Astrocyte (in vitro differentiated cells and primary cell): ENCODE measurements around the gene PDAP1. TPM values are rescaled to one million over a fixed set of nuclear protein-coding genes. Genes with fewer than 3 reads are reported as not detected.
"Not testable (repeated sequence)": the region's sequence is repeated elsewhere in the genome, so short reads cannot be mapped to it uniquely, and the experiment has no call there.

Experiments
- DNase-seq: peaks from one replicate; pipeline ENCODE4 v3.0.0-alpha.2; 2010; ENCODE audit warnings: low read depth
- FAIRE-seq: peaks from 2 replicates; lab custom pipeline; 2011; peaks lifted over from hg19 to GRCh38; lab: Jason Lieb, UNC
- H2AFZ ChIP-seq: 2 replicates; pipeline ENCODE4 v1.6.0; 2012; ENCODE audit warnings: low read depth, low read length, inconsistent platforms
- H3K27ac ChIP-seq: 2 replicates; pipeline ENCODE4 v1.5.1; 2011; ENCODE audit warnings: low read depth, low read length, inconsistent platforms
- H3K27me3 ChIP-seq: 2 replicates; pipeline ENCODE4 v1.6.0; 2011; ENCODE audit warnings: low read length, inconsistent platforms; ENCODE audit not compliant: insufficient read depth
- H3K36me3 ChIP-seq: 2 replicates; pipeline ENCODE4 v1.5.1; 2011; ENCODE audit warnings: low read length, inconsistent platforms; ENCODE audit not compliant: insufficient read depth
- H3K4me1 ChIP-seq: 2 replicates; pipeline ENCODE4 v1.5.1; 2011; ENCODE audit warnings: low read length, inconsistent platforms; ENCODE audit not compliant: insufficient read depth
- H3K4me2 ChIP-seq: 2 replicates; pipeline ENCODE4 v1.6.0; 2012; ENCODE audit warnings: low read length, inconsistent platforms
- H3K4me3 ChIP-seq: 2 replicates; pipeline ENCODE4 v1.5.1; 2011; ENCODE audit warnings: low read depth, mild to moderate bottlenecking, low read length, inconsistent platforms; ENCODE audit not compliant: insufficient read depth
- H3K79me2 ChIP-seq: 2 replicates; pipeline ENCODE4 v1.6.0; 2012; ENCODE audit warnings: mild to moderate bottlenecking, low read length, inconsistent platforms; ENCODE audit not compliant: insufficient read depth
- H3K9ac ChIP-seq: 2 replicates; pipeline ENCODE4 v1.6.0; 2012; ENCODE audit warnings: mild to moderate bottlenecking, low read length, inconsistent platforms
- H3K9me3 ChIP-seq: 2 replicates; pipeline ENCODE4 v1.5.1; 2012; ENCODE audit warnings: low read depth, mild to moderate bottlenecking, low read length, inconsistent platforms; ENCODE audit not compliant: insufficient read depth
- H4K20me1 ChIP-seq: 2 replicates; pipeline ENCODE4 v1.6.0; 2012; ENCODE audit warnings: low read length, inconsistent platforms; ENCODE audit not compliant: insufficient read depth
- H3K27ac Mint-ChIP-seq: one replicate; pipeline ENCODE4 v1.8.0; 2021; ENCODE audit warnings: mild to moderate bottlenecking, mixed read lengths; ENCODE audit not compliant: unreplicated experiment
- H3K27me3 Mint-ChIP-seq: one replicate; pipeline ENCODE4 v1.8.0; 2021; ENCODE audit warnings: low read depth, mixed read lengths; ENCODE audit not compliant: unreplicated experiment
- H3K36me3 Mint-ChIP-seq: one replicate; pipeline ENCODE4 v1.8.0; 2021; ENCODE audit warnings: low read depth, mixed read lengths; ENCODE audit not compliant: unreplicated experiment
- H3K4me1 Mint-ChIP-seq: one replicate; pipeline ENCODE4 v1.8.0; 2021; ENCODE audit warnings: low read depth, mixed read lengths; ENCODE audit not compliant: unreplicated experiment
- H3K4me3 Mint-ChIP-seq: one replicate; pipeline ENCODE4 v1.8.0; 2021; ENCODE audit warnings: mild to moderate bottlenecking, moderate library complexity, mixed read lengths; ENCODE audit not compliant: unreplicated experiment
- H3K9me3 Mint-ChIP-seq: one replicate; pipeline ENCODE4 v1.8.0; 2021; ENCODE audit warnings: mild to moderate bottlenecking, mixed read lengths; ENCODE audit not compliant: unreplicated experiment
- EZH2 ChIP-seq: IDR thresholded peaks from 2 replicates; pipeline ENCODE4 v1.6.1; 2012; ENCODE audit warnings: mild to moderate bottlenecking, low read length, inconsistent platforms; ENCODE audit not compliant: insufficient read depth
- total RNA-seq: library from RNA; stranded (reverse); gene quantifications from 2 replicates; pipeline ENCODE4 v1.2.1, GENCODE V29; 2021
- TF ChIP-seq, protein P1 (sequence below): IDR thresholded peaks from 2 replicates; pipeline ENCODE4 v1.5.1; 2011; ENCODE audit warnings: low read depth, mild to moderate bottlenecking, inconsistent platforms, low read length, moderate library complexity; ENCODE audit not compliant: insufficient read depth

PDAP1 gene
- total RNA-seq, 1 donor from 2014 or later: 106 TPM

DNA sequence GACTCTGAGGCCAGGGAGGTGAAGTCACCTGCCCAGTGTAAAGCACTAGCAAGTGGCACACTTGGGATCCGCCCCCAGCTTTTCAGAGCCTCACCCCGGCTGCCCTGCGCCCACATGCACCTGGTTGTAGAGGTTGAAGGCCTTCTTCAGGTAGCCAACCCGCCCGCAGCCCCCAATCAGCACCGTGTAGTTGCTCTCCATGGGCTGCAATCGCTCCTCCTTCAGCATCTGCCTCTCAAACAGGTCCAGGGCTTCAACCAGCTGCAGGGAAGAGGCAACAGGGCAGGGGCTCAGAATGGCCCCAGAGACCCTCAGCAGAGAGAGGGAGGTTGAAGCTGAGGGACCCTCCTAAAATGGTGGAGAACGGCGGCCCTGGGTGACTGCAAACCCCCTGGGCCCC, 24.8 kb upstream of the PDAP1 start:
- H4K20me1 ChIP-seq: peaks cover 15% of the 10 kb centered on the region
- peaks cover 24% of the 10 kb centered on the region for H3K79me2 ChIP-seq
- Mint-ChIP-seq H3K36me3 (peaks cover 8% of the 10 kb centered on the region), H3K27ac (no peak overlapping the region), H3K4me3 (no peak overlapping the region), H3K4me1 (no peaks in the 10 kb centered on the region), H3K27me3 (no peaks in the 10 kb centered on the region), H3K9me3 (no peaks in the 10 kb centered on the region)
- peaks cover 6% of the 10 kb centered on the region for H3K4me1 ChIP-seq
- no peak overlapping the region for H3K4me3 ChIP-seq
- H3K9ac ChIP-seq: no peak overlapping the region
- no peak for FAIRE-seq
- peaks cover 8% of the 10 kb centered on the region for H3K36me3 ChIP-seq
- H3K27me3 ChIP-seq: no peaks in the 10 kb centered on the region
- no peak overlapping the region for H3K27ac ChIP-seq
- TF ChIP-seq EZH2: no peak
- TF ChIP-seq, protein P1, sequence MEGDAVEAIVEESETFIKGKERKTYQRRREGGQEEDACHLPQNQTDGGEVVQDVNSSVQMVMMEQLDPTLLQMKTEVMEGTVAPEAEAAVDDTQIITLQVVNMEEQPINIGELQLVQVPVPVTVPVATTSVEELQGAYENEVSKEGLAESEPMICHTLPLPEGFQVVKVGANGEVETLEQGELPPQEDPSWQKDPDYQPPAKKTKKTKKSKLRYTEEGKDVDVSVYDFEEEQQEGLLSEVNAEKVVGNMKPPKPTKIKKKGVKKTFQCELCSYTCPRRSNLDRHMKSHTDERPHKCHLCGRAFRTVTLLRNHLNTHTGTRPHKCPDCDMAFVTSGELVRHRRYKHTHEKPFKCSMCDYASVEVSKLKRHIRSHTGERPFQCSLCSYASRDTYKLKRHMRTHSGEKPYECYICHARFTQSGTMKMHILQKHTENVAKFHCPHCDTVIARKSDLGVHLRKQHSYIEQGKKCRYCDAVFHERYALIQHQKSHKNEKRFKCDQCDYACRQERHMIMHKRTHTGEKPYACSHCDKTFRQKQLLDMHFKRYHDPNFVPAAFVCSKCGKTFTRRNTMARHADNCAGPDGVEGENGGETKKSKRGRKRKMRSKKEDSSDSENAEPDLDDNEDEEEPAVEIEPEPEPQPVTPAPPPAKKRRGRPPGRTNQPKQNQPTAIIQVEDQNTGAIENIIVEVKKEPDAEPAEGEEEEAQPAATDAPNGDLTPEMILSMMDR: no peak
- H2AFZ ChIP-seq: no peak overlapping the region
- H3K9me3 ChIP-seq: no peaks in the 10 kb centered on the region
- no peak for DNase-seq
- no peak overlapping the region for H3K4me2 ChIP-seq

DNA sequence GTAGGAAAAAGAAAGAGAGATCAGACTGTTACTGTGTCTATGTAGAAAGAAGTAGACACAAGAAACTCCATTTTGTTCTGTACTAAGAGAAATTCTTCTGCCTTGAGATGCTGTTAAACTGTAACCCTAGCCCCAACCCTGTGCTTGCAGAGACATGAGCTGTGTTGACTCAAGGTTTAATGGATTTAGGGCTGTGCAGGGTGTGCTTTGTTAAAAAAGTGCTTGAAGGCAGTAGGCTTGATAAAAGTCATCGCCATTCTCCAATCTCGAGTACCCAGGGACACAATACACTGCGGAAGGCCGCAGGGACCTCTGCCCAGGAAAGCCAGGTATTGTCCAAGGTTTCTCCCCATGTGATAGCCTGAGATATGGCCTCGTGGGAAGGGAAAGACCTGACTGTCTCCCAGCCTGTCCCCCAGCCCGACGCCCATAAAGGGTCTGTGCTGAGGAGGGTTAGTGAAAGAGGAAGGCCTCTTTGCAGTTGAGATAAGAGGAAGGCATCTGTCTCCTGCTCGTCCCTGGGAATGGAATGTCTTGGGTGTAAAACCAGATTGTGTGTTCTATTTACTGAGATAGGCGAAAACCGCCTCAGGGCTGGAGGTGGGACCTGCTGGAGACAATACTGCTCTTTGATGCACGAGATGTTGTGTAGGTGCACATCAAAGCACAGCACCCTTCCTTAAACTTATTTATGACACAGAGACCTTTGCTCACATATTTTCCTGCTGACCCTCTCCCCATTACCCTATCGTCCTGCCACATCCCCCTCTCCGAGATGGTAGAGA, 23.6 kb upstream of the PDAP1 start:
- not testable (repeated sequence) for H3K4me1 Mint-ChIP-seq, H3K27ac Mint-ChIP-seq
- H3K36me3 Mint-ChIP-seq: peaks cover 12% of the 10 kb centered on the region

DNA sequence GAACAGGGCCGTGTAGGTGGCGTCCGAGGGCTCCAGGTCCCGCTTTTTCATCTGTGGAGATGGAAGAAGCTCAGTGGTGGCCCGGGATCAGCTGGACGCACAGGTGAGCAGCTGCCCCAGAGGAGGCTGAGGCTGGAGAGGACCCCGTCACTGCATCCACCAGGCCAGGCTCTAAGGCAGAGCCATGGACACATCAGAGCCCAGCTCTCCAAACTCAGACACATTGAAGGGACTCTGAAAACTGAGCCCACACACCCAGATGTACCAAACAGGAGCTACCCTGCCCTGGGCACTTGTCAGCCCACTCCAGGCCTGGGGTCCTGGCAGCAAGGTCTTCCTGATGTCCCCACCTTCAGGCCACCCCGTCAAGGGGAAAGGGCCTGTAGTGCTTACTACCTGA, 21.4 kb upstream of the PDAP1 start:
- H3K4me2 ChIP-seq: no peak overlapping the region
- H3K27ac Mint-ChIP-seq: no peak overlapping the region
- no peaks in the 10 kb centered on the region for H3K4me1 ChIP-seq
- no peak overlapping the region for H3K4me3 Mint-ChIP-seq
- no peak for DNase-seq
- H3K4me1 Mint-ChIP-seq: no peaks in the 10 kb centered on the region
- H3K9me3 ChIP-seq: no peaks in the 10 kb centered on the region
- H3K9ac ChIP-seq: no peak overlapping the region
- no peak for FAIRE-seq
- no peaks in the 10 kb centered on the region for H4K20me1 ChIP-seq
- H3K36me3 ChIP-seq: peaks cover 13% of the 10 kb centered on the region
- no peaks in the 10 kb centered on the region for H3K27me3 Mint-ChIP-seq
- no peaks in the 10 kb centered on the region for H3K27me3 ChIP-seq
- H3K79me2 ChIP-seq: no peaks in the 10 kb centered on the region
- TF ChIP-seq EZH2: no peak
- TF ChIP-seq, protein P1: no peak
- no peak overlapping the region for H3K4me3 ChIP-seq
- peaks cover 14% of the 10 kb centered on the region for H3K36me3 Mint-ChIP-seq
- no peak overlapping the region for H3K27ac ChIP-seq
- H2AFZ ChIP-seq: no peak overlapping the region
- H3K9me3 Mint-ChIP-seq: no peaks in the 10 kb centered on the region

More for the DNA sequence above, 23.6 kb upstream of the PDAP1 start:
- not testable (repeated sequence) for H3K36me3 ChIP-seq, FAIRE-seq, H3K27me3 Mint-ChIP-seq, H3K9ac ChIP-seq, H4K20me1 ChIP-seq, H3K27me3 ChIP-seq, H3K9me3 Mint-ChIP-seq, H3K4me1 ChIP-seq, H3K4me3 Mint-ChIP-seq, H3K4me3 ChIP-seq, DNase-seq, H3K4me2 ChIP-seq, H3K9me3 ChIP-seq, H3K27ac ChIP-seq, H2AFZ ChIP-seq
- H3K79me2 ChIP-seq: peaks cover 12% of the 10 kb centered on the region
